Breast epithelium (tissue), 4 donors: ENCODE results near the gene RPAIN. TPM values are rescaled to one million over a fixed set of nuclear protein-coding genes. Genes with fewer than 3 reads are reported as not detected.

Experiments
- DNase-seq, 2 donors: peaks; one replicate each; pipeline ENCODE4 v3.0.0-alpha.2; 2019; ENCODE audit warnings: low spot score in 2 of 2
- H3K27ac ChIP-seq, 2 donors: fragments of 200-600 bp; sonication (generic) in 1 of 2; one replicate each; pipeline ENCODE4 v1.5.1; 2016 to 2019; ENCODE audit warnings: mild to moderate bottlenecking in 1 of 2
- H3K27me3 ChIP-seq, 2 donors: fragments of 200-600 bp; sonication (generic) in 1 of 2; one replicate each; pipeline versions ENCODE4 v1.5.1 to v1.6.0; 2017 to 2019; ENCODE audit warnings: control low read depth in 1 of 2, mild to moderate bottlenecking in 1 of 2
- H3K36me3 ChIP-seq: fragments of 200-600 bp; one replicate; pipeline ENCODE4 v1.5.1; 2019
- H3K4me1 ChIP-seq, 2 donors: fragments of 200-600 bp; sonication (generic); one replicate each; pipeline ENCODE4 v1.5.1; 2016 to 2019; ENCODE audit warnings: control low read depth in 1 of 2
- H3K4me3 ChIP-seq, 3 donors: fragments of 200-600 bp; sonication (generic); 1 replicate in 2 of 3; 2 replicates in 1 of 3; pipeline ENCODE4 v1.5.1; 2016 to 2019; ENCODE audit warnings: mild to moderate bottlenecking in 3 of 3, moderate library complexity in 2 of 3
- H3K9me3 ChIP-seq, 2 donors: fragments of 200-600 bp; sonication (generic) in 1 of 2; one replicate each; pipeline ENCODE4 v1.5.1; 2016 to 2019; ENCODE audit warnings: control low read depth in 1 of 2
- POLR2A ChIP-seq: fragments of 450-650 bp; IDR thresholded peaks from one replicate; pipeline ENCODE4 v1.6.1; 2016; ENCODE audit warnings: antibody characterized with exemption, mild to moderate bottlenecking, moderate library complexity
- POLR2AphosphoS5 ChIP-seq, 3 donors: sonication (generic); formaldehyde crosslinking; IDR thresholded peaks; one replicate each; pipeline ENCODE4 v1.6.1; 2017; ENCODE audit warnings: antibody characterized with exemption in 3 of 3
- intact Hi-C: fragments of 100-400 bp; cut with DNase I; formaldehyde crosslinking; loops from one replicate; pipeline ENCODE4 v1.15.1; 2023; ENCODE audit warnings: low total_unique reads
- total RNA-seq, 3 donors: library from RNA; depleted of rRNA; stranded (reverse); fragments of >200 nt; gene quantifications; one replicate each; pipeline ENCODE4 v1.1.0, GENCODE V29; 2016
- TF ChIP-seq, protein P1 (sequence below), 3 donors: fragments of 450-650 bp; IDR thresholded peaks; one replicate each; pipeline ENCODE4 v1.5.1; 2016 to 2017; ENCODE audit warnings: antibody characterized with exemption in 3 of 3, mild to moderate bottlenecking in 3 of 3, moderate library complexity in 3 of 3

Gene RPAIN, protein sequence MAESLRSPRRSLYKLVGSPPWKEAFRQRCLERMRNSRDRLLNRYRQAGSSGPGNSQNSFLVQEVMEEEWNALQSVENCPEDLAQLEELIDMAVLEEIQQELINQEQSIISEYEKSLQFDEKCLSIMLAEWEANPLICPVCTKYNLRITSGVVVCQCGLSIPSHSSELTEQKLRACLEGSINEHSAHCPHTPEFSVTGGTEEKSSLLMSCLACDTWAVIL
- 10 to 100 TPM; 38.4 to 52.1 (median 50.8) TPM for total RNA-seq

DNA sequence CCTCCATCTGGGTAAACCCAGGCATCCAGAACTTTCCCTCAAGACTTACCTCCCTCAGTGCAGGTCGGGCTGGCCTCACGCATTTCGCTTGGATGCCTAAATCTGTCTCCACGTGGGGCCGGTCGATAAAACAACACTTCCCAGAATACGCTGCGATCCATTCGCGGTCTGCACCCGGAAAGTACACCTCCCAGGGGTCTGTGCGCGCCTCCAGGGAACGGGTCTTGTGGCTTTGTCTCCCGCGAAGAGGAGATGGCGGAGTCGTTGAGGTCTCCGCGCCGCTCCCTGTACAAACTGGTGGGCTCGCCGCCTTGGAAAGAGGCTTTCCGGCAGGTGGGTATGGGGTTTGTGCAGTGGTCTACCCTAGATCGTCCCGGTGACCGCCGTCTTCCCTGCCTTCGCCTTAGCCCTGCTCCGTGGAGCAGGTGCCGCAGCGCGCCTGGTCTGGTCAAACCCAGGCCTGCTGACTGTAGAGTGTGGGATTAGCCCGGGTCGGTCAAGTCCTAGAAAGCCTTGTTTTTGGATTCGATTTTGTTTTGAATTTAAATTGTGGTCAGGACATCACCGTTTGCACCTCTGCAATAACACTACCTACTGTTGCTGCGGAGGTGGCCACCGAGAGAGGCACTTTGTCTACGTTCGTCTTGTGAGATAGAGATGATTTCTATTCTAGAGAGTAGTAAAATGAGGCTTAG lies at the start of gene RPAIN:
RPAIN (plus strand) TSS at position 224 of the 695 bp plus-strand sequence; CDS start at position 253, 29 bp downstream.
- Histone ChIP-seq H3K36me3 (no peaks in the 10 kb centered on the region), H3K9me3 (no peaks in the 10 kb centered on the region), H3K4me1 (peaks cover 0 to 28% of the 10 kb centered on the region in 2 donors), H3K4me3 (peak within 1 kb of the TSS; percentile 78 to 91 (median 90)), H3K27ac (peak within 1 kb of the TSS; percentile 89 to 92), H3K27me3 (no peaks in the 10 kb centered on the region)
- intact Hi-C loops: loop anchor here (10.0 kb wide), 1 partner anchor 1745 kb away; no protein-coding TSS in a partner anchor
- TF ChIP-seq, protein P1, sequence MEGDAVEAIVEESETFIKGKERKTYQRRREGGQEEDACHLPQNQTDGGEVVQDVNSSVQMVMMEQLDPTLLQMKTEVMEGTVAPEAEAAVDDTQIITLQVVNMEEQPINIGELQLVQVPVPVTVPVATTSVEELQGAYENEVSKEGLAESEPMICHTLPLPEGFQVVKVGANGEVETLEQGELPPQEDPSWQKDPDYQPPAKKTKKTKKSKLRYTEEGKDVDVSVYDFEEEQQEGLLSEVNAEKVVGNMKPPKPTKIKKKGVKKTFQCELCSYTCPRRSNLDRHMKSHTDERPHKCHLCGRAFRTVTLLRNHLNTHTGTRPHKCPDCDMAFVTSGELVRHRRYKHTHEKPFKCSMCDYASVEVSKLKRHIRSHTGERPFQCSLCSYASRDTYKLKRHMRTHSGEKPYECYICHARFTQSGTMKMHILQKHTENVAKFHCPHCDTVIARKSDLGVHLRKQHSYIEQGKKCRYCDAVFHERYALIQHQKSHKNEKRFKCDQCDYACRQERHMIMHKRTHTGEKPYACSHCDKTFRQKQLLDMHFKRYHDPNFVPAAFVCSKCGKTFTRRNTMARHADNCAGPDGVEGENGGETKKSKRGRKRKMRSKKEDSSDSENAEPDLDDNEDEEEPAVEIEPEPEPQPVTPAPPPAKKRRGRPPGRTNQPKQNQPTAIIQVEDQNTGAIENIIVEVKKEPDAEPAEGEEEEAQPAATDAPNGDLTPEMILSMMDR (IDR thresholded peaks at IDR 0.05): no peak
- TF ChIP-seq POLR2A (no peak), POLR2AphosphoS5 (IDR thresholded peaks at IDR 0.05) (peak; percentile 29 to 60 (median 55))
- DNase-seq: peak; percentile 84 to 85

GRCh38 chr17:5370411-5370810 lies 49.6 kb upstream of the RPAIN start:
- TF ChIP-seq, protein P1 (IDR thresholded peaks at IDR 0.05): no peak
- no peak for DNase-seq
- no peak overlapping the region for H3K4me3 ChIP-seq
- H3K27me3 ChIP-seq: no peaks in the 10 kb centered on the region
- intact Hi-C loops: no loop called here
- no peaks in the 10 kb centered on the region for H3K9me3 ChIP-seq
- H3K36me3 ChIP-seq: peaks cover 6% of the 10 kb centered on the region
- H3K27ac ChIP-seq: no peak overlapping the region
- no peaks in the 10 kb centered on the region for H3K4me1 ChIP-seq

DNA sequence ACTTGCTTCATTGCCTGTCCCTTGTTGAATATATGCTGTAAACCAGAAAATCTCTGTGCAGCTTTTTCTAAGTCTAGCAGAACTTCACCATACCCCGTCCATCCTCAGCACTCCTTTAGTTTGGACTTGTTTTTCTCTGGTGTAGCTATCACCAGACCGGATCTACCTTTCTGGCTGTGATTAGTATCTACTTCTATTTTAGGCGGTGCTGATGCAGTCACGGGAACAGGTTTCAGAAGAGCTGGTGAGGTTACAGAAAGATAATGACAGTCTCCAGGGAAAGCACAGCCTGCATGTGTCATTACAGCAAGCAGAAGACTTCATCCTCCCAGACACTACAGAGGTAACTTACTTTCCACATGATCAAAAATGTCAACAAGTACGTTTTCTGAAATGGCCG lies 46.9 kb upstream of the RPAIN start:
- DNase-seq: no peak
- H3K27me3 ChIP-seq: no peaks in the 10 kb centered on the region
- TF ChIP-seq, protein P1 (IDR thresholded peaks at IDR 0.05): no peak
- TF ChIP-seq POLR2A: no peak
- no peak for TF ChIP-seq POLR2AphosphoS5 (IDR thresholded peaks at IDR 0.05)
- no peak overlapping the region for H3K4me3 ChIP-seq
- H3K36me3 ChIP-seq: peaks cover 6% of the 10 kb centered on the region
- no peak overlapping the region for H3K27ac ChIP-seq
- intact Hi-C loops: no loop called here
- H3K4me1 ChIP-seq: no peaks in the 10 kb centered on the region
- no peaks in the 10 kb centered on the region for H3K9me3 ChIP-seq

- Histone ChIP-seq H3K9me3 (no peaks in the 10 kb centered on the region), H3K27me3 (no peaks in the 10 kb centered on the region), H3K4me3 (no peak overlapping the region), H3K36me3 (no peaks in the 10 kb centered on the region), H3K4me1 (no peaks in the 10 kb centered on the region), H3K27ac (no peak overlapping the region)
- DNase-seq: no peak
- intact Hi-C loops: no loop called here
- TF ChIP-seq POLR2AphosphoS5 (IDR thresholded peaks at IDR 0.05): no peak
- TF ChIP-seq POLR2A: no peak
- TF ChIP-seq, protein P1 (IDR thresholded peaks at IDR 0.05): no peak
These were observed 41.3 kb upstream of the RPAIN start for GRCh38 chr17:5378566-5379207.
